SKM-1 (cell line): ENCODE measurements around the gene MCM5.
"Not testable (repeated sequence)": the region's sequence is repeated elsewhere in the genome, so short reads cannot be mapped to it uniquely, and the experiment has no call there.

Source experiments
- DNase-seq: peaks from one replicate; lab custom pipeline; 2025; ENCODE audit not compliant: unreplicated experiment; lab: John Stamatoyannopoulos, UW

The MCM5 gene

GRCh38 chr22:35431483-35432227 lies 31.7 kb downstream of the MCM5 start:
- DNase-seq = no peak

GRCh38 chr22:35432228-35432905 lies 32.4 kb downstream of the MCM5 start:
- DNase-seq = no peak

- no peak for DNase-seq
Observed at GRCh38 chr22:35434061-35434710, 34.2 kb downstream of the MCM5 start.

GRCh38 chr22:35435201-35435740 lies 35.3 kb downstream of the MCM5 start:
- DNase-seq = no peak

- no peak for DNase-seq
Observed at GRCh38 chr22:35436421-35436820, 36.5 kb downstream of the MCM5 start.

GRCh38 chr22:35437049-35437448 lies 37.1 kb downstream of the MCM5 start:
- no peak for DNase-seq

- DNase-seq = not testable (repeated sequence)
Observed at GRCh38 chr22:35438673-35439364, 38.9 kb downstream of the MCM5 start.

GRCh38 chr22:35439365-35439717 lies 39.4 kb downstream of the MCM5 start:
- no peak for DNase-seq

- no peak for DNase-seq
Observed at GRCh38 chr22:35440129-35440528, 40.2 kb downstream of the MCM5 start.

GRCh38 chr22:35441489-35442100 lies 41.7 kb downstream of the MCM5 start:
- no peak for DNase-seq

- DNase-seq = no peak
Observed at GRCh38 chr22:35442471-35442870, 42.5 kb downstream of the MCM5 start.

GRCh38 chr22:35443338-35443737 lies 43.4 kb downstream of the MCM5 start:
- DNase-seq = no peak

- no peak for DNase-seq
Observed at GRCh38 chr22:35443790-35444684, 44.1 kb downstream of the MCM5 start.

- no peak for DNase-seq
Observed at GRCh38 chr22:35444685-35445399, 44.9 kb downstream of the MCM5 start.

GRCh38 chr22:35445933-35446332 lies 46.0 kb downstream of the MCM5 start:
- DNase-seq = no peak

GRCh38 chr22:35446365-35446764 lies 46.4 kb downstream of the MCM5 start:
- DNase-seq = no peak

GRCh38 chr22:35448523-35448922 lies 48.6 kb downstream of the MCM5 start:
- no peak for DNase-seq

GRCh38 chr22:35449829-35450689 lies 50.1 kb downstream of the MCM5 start:
- DNase-seq = no peak
